Fibroblast of skin of scalp (primary cell): ENCODE measurements around the gene WDTC1. TPM values are rescaled to one million over a fixed set of nuclear protein-coding genes. Genes with fewer than 3 reads are reported as not detected.
"Not testable (repeated sequence)": the region's sequence is repeated elsewhere in the genome, so short reads cannot be mapped to it uniquely, and the experiment has no call there.

ENCODE experiments used
- DNase-seq: peaks from one replicate; pipeline ENCODE4 v3.0.0-alpha.2; 2013
- polyA plus RNA-seq, 2 experiments: library from polyadenylated mRNA; unstranded; fragments of 120-200 nt; gene quantifications; one replicate each; pipeline ENCODE4 v1.2.1, GENCODE V29; 2013; ENCODE audit not compliant: insufficient read length in 2 of 2

The WDTC1 gene, protein sequence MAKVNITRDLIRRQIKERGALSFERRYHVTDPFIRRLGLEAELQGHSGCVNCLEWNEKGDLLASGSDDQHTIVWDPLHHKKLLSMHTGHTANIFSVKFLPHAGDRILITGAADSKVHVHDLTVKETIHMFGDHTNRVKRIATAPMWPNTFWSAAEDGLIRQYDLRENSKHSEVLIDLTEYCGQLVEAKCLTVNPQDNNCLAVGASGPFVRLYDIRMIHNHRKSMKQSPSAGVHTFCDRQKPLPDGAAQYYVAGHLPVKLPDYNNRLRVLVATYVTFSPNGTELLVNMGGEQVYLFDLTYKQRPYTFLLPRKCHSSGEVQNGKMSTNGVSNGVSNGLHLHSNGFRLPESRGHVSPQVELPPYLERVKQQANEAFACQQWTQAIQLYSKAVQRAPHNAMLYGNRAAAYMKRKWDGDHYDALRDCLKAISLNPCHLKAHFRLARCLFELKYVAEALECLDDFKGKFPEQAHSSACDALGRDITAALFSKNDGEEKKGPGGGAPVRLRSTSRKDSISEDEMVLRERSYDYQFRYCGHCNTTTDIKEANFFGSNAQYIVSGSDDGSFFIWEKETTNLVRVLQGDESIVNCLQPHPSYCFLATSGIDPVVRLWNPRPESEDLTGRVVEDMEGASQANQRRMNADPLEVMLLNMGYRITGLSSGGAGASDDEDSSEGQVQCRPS
- 33.1 TPM for polyA plus RNA-seq (2013, experiment 1 of 2; ENCODE audit: insufficient read length)
- 31.3 TPM for polyA plus RNA-seq (2013, experiment 2 of 2; ENCODE audit: insufficient read length)

DNA sequence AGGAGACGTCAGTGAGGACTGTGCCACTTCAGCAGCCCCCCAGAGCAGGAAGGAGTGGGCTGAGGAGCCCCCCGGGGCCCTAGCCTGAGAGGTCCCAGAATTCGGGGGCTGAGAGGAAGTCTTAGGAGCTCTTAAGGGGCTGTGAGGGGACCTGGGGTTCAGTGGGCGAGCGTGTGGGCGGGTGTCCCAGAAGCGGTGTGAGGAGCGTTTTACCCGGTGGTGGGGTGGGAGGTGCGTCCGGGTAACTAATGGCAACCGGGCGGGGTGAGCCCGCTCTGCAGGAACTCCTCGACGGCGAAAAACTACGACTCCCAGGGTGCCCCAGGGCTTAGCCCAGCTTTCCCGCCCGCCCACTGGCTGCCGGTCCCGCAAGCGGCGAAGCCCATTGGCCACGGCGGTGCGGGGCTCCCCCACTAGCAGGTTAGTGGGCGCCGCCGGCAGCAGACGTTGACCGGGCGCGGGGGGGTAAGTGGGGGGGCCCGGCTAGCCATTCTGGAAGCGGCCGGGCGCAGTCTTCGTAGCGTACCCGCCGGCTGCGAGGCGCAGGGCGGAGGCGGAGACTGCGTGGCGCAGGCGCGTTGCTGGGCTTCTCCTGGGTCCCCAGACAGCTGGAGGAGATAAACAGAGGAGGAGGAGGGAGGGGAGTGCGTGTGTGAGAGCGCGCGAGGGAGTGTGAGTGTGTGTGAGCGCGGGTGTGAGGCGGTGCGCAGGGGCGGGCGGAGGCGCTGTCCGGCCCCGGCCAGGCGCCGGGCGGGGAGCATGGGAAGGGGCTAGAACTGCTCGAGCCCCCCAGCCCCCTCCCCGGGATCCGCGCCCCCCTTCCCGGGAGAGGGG is at the start of gene WDTC1:
WDTC1 (plus strand) TSS at position 584 of the 834 bp plus-strand sequence. CDS start 26,423 bp downstream, outside the sequence.
- DNase-seq, result peak; percentile 98

DNA sequence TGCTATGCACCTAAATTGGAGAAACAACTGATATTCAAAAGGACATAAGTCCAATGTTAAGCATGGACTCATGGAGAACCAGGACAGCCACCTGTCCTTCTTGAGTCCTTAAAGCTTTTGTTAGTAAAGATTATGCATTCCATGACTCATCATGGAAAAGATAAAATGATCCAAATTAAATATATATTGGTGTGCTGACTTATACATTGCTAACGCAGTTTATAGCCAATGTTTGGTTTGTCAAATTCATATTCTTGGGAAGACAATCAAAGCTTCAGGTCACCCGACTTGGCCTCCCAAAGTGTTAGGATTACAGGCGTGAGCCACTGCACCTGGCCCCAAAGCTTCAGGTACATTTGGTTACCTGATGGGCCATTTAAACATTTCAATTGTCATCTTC is 49.8 kb upstream of the WDTC1 start:
- DNase-seq, result not testable (repeated sequence)

DNA sequence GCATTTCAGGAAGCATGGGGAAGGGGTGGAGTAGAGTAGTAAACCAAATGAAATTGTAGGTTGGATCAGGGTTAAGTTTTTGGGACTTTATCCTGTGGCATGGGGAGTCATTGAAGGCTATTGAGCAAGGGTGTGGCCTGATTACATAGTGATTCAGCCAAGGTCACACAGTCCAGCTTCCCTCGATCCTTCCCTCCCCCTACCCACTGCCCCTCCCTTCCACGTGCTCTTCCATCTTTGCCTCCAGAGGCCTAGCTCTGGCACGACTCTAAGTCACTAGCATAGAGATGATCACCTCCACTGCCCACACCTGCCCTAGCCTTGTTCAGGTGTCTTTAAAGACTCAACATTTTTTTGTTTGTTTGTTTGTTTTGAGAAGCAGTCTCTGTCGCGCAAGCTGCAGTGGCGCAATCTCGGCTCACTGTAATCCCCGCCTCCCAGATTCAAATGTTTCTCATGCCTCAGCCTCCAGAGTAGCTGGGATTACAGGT is 42.3 kb upstream of the WDTC1 start:
- no peak for DNase-seq

DNA sequence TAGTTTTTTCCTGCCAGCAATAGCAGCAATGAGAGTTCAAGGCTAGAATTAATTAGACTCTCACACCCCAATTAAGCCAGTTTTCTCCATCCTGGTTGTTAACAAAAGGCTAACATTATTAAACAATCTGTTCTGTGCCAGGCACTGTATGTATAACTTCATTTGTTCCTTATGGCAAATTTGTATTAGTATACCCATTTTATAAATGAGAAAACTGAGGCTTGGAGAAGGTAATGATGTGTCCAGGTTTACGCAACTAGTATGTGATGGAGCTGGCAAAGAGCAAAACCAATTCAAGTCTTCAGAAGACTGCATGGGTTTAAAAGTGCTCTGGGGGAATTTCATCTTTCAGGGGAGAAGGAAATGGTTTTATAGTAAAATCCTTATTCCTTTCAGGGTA is 41.2 kb upstream of the WDTC1 start:
- no peak for DNase-seq

DNA sequence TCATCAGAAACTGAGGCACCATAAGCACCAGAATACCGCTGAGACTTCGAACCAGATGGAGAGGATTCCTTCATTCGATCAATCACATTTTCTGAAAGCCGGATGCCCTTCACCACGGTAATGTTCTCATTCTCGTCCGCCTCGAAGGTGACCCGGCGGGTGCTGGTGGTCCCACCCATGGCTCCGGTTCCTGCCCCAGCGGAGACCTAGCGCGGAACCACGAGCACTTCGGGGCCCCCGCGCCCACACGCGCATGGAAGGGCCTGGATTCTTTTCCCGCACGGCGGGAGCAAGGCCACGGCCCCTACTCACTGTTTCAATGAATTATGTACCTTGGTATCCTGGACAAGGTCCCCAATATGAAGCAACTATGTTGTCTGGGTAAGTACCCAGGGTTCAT is 33.1 kb upstream of the WDTC1 start:
- DNase-seq, result no peak

DNA sequence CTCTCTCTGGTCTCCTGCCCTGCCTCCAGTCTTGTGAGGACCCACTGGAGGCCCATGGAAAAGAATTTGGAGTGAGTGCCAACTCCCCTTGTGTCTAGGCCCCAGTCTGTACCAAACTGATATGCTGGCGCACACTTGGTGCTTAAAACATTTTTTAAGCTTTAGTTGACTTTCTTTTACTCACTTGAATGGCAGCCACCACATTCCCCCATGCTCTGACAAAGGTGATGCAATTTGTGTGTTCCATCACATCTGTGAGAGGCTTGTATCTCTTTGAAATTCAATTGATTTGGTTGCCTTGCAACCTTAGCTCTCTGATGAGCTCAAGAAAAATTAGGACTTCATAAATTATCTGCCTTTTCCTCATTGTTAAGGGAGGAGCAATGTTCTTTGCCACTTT is 30.5 kb upstream of the WDTC1 start:
- DNase-seq, result peak; percentile 29

DNA sequence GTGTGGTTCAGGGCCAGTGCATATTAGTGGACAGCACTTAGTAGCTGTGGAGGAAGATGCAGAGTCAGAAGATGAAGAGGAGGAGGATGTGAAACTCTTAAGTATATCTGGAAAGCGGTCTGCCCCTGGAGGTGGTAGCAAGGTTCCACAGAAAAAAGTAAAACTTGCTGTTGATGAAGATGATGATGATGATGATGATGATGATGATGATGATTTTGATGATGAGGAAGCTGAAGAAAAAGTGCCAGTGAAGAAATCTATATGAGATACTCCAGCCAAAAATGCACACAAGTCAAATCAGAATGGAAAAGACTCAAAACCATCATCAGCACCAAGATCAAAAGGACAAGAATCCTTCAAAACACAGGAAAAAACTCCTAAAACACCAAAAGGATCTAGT is 27.2 kb upstream of the WDTC1 start:
- DNase-seq, result not testable (repeated sequence)

DNA sequence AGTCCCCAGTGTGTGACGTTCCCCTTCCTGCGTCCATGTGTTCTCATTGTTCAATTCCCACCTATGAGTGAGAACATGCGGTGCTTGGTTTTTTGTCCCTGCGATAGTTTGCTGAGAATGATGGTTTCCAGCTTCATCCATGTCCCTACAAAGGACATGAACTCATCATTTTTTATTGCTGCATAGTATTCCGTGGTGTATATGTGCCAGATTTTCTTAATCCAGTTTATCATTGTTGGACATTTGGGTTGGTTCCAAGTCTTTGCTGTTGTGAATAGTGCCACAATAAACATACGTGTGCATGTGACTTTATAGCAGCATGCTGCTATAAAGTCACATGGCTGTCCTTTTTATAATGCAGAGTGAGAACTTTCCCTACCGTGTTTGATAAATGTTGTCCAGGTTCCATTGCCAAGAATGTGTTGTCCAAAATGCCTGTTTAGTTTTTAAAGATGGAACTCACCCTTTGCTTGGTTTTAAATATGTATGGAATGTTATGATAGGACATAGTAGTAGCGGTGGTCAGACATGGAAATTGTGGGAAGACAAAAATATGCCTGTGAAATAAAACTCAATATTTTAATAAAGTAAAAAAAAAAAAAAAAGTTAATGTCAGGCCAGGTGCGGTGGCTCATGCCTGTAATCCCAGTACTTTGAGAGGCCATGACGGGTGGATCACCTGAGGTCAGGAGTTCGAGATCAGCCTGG is 26.1 kb upstream of the WDTC1 start:
- peak; percentile 58 for DNase-seq

DNA sequence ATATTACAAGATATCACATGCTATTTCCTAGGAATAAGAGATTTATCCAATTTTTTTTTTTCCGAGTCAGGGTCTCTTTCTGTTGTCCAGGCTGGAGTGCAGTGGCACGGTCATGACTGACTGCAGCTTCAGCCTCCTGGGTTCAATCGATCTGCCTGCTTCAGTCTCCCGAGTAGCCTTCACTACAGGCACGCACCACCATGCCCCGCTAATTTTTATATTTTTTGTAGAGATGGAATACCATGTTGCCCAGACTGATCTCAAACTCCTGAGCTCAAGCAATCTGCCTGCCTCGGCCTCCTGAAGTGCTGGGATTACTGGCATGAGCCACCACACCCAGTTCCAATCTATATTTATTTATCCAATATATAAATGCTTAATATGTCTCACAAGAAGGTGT is 18.0 kb upstream of the WDTC1 start:
- DNase-seq, result no peak

DNA sequence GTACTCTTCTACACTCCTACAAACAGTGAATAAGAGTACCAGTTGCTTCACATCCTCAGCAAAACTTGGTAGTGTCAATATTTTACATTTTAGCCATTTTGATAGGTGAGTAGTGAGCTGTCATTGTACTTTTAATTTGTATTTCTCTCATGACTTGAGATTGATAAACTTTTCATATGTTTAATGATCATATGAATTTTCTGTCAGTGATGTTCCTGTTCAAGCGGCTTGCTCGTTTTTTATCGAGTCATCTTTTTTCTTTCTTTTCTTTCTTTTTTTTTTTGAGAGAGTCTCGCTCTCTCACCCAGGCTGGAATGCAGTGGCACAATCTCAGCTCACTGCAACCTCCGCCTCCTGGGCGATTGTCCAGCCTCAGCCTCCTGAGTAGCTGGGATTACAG is 17.0 kb upstream of the WDTC1 start:
- DNase-seq, result no peak

DNA sequence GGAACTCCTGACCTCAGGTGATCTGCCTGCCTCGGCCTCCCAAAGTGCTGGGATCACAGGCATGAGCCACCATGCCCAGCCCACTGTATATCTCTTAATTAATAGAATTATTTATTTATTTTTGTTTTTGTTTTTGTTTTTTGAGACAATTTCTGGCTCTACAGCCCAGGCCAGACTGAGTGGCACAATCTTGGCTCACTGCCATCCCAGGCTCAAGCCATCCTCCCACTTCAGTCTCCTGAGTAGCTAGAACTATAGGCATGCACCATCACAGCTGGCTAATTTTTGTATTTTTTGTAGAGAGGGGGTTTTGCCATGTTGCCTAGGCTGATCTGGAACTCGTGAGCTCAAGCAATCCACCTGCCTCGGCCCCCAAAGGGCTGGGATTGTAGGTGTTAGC is 15.7 kb upstream of the WDTC1 start:
- no peak for DNase-seq

DNA sequence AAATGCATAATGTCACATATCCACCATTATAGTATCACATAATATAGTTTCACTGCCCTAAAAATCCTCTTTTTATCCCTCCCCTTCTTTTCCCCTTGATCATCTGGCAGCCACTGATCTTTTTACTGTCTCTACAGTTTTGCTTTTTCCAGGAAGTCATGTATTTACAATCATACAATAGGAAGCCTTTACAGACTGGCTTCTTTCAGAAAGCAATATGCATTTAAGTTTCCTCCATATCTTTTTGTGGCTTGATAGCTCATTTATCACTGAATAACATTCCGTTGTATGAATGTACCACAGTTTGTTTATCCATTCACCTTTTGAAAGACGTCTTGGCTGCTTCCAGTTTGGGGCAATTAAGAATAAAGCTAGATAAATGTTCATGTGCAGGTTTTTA is 14.3 kb upstream of the WDTC1 start:
- DNase-seq, result no peak

DNA sequence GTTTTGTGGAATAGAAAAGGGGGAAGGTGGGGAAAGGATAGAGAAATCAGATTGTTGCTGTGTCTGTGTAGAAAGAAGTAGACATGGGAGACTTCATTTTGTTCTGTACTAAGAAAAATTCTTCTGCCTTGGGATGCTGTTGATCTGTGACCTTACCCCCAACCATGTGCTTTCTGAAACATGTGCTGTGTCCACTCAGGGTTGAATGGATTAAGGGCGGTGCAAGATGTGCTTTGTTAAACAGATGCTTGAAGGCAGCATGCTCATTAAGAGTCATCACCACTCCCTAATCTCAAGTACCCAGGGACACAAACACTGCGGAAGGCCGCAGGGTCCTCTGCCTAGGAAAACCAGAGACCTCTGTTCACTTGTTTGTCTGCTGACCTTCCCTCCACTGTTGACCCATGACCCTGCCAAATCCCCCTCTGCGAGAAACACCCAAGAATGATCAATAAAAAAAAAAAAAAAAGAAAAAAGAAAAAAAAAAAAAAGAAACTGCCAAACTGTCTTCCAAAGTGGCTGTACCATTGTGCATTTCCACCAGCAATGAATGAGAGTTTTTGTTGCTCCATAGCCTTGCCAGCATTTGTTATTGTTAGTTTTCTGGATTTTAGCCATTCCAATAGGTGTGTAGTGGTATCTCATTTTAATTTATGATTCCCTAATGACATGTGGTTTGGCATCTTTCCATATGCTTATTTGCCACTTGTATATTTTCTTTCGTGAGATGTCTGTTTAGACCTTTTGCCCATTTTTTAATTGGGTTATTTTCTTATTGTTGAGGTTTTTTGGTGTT is 13.5 kb upstream of the WDTC1 start:
- DNase-seq, result not testable (repeated sequence)

DNA sequence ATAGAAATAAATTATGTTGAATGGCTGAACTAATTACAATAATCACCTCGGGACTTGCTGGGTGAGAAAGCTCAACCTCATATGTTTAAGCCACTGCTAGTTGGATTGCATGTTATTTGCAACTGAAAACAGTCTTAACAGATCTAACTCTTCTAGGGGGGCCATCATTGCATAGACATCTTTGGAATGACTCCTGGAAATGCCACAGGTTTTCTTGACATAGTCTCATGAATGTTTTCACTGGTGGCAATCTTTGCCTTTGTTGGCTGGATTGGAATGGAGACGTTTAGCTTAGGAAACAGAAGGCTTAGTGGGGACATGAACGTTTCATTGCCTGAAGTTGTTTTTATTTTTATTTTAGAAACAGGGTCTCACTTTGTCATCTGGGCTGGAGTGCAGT is 8.8 kb upstream of the WDTC1 start:
- DNase-seq, result peak; percentile 29

DNA sequence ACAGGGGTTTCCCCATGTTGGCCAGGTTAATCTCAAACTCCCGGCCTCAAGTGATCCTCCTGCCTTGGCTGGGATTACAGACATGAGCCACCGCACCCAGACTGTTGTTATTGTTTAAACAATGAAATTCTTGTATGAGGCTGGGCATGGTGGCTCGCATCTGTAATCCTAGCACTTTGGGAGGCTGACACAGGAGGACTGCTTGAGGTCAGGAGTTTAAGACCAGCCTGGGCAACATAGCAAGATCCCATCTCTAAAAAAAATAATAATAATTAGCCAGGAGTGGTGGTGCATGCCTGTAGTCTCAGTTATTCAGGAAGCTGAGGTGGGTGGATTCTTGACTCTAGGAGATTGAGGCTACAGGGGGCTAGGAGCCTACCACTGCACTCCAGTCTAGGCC is 6.7 kb upstream of the WDTC1 start:
- no peak for DNase-seq

DNA sequence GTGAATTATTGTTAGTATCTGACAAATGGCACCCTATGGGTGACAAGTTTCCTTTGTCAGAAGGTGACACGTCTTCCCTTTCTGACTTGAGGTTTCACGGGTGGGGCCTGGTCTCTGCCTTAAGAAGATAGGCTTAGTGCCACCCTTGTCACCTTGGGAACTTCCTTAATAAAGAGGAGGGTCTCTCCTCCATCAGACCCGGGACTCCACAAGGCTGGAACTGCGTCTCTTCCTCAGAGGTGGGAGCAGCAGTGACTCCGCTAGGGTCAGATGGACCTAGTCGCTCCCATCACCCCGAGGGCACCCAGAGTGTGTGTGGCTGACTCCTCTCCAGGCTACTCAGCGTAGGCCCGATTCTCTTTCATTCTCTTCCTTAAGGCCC is 774 bp upstream of the WDTC1 start:
- no peak for DNase-seq

DNA sequence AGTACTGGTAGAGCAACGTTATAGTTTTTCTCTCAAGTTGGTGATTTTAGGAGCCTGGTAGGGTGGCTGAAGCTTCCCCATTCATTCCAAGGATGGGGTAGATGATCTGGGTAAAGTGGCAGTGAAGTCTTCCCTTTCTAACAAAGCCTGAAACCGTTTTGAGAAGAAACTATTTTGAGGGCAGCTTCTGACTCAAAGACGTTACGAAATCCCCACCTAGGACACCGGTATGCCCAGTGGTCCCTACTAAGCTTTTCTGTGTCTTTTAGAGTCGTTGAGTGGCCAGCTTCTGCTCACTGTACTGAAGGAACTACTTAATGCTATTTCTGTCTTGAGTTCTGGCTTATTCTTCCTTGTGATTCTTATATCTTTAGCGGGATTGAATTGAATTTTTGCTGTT is 1.4 kb downstream of the WDTC1 start:
- no peak for DNase-seq

DNA sequence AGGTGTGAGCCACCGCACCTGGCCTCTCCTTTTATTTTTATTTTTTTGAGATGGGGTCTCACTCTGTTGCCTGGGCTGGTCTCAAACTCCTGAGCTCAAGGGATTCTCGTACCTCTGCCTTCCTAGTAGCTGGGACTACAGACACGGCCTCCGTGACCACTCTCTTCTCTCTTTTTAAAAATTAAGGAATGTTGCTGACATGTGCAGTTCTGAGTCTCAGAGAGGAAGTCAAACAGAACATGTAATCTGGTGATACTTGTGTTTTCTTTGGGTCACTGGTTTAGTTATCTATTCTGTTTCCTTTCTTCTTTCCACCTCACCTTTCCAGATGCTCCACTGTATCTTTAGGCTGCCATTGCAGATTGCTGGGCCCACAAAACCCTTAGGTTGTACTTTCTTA is 2.7 kb downstream of the WDTC1 start:
- DNase-seq, result no peak

DNA sequence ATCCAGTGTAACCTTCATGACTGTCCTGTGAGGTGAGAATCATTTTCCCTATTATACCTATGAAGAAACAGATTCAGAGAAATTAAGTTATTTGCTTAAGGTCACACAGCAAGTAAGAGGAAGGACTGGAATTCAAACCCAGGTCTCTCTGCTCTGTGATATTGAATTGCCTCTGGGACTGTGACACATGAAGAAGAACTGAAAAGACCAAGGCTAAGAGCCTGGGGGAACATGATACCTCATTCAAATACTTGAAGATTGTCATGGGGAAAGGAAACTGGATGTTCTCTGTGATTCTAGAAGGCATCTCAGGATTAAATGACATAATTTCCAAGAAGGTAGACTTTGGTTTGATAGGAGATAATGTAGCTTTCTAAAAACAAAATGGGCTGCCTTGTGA is 3.6 kb downstream of the WDTC1 start:
- no peak for DNase-seq

DNA sequence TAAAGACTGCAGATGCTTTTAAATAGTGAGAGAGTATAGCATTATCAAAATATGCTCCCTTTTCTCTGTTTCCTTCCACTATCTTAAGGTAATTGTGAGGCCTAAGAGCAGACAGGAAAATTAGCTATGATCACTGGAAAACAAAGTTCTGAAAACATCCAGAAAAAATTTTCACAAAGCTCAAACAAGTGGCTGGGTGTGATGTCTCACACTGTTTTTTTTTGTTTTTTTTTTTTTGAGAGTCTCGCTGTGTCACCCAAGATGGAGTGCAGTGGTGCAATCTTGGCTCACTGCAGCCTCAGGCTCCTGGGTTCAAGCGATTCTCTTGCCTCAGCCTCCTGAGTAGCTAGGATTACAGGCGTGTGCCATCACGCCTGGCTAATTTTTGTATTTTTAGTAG is 7.2 kb downstream of the WDTC1 start:
- DNase-seq, result no peak

DNA sequence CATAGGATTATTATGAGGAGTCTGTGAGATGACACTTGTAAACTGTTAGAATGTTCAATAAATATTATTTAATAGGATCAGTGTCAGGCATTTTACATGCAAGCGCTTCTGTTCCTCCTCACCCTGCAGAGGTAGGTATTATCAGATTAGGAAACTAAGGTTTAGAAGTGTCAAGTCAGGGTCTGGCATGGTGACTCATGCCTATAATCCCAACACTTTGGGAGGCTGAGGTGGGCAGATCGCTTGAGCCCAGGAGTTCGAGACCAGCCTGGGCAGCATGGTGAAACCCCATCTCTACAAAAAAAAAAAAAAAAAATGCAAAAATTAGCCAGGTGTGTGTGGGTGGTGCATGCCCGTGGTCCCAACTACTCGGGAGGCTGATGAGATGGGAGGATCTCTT is 9.2 kb downstream of the WDTC1 start:
- DNase-seq, result not testable (repeated sequence)
